CD4-positive, alpha-beta T cell (primary cell): ENCODE data around the gene SUCLG2. TPM values are rescaled to one million over a fixed set of nuclear protein-coding genes. Genes with fewer than 3 reads are reported as not detected.

ENCODE experiments used
- ATAC-seq: fragments of 200-7000 bp; cut with Tn5 transposase; one replicate; pipeline ENCODE4 v1.10.0; 2022; ENCODE audit warnings: mild to moderate bottlenecking; ENCODE audit not compliant: poor library complexity
- CTCF ChIA-PET: fragments of 350-600 bp; sonication (Branson Sonifier 250); formaldehyde crosslinking; loops from one replicate; lab custom pipeline; 2021; ENCODE audit warnings: antibody characterized with exemption, inconsistent platforms; lab: Charles Lee
- POLR2A ChIA-PET: fragments of 350-600 bp; sonication (Branson Sonifier 250); formaldehyde crosslinking; loops from one replicate; lab custom pipeline; 2021; ENCODE audit warnings: antibody characterized with exemption, inconsistent platforms; lab: Charles Lee
- DNase-seq, 14 experiments: peaks; one replicate each; pipeline ENCODE4 v3.0.0-alpha.2; 2013 to 2020; ENCODE audit warnings: mixed read lengths in 2 of 14
- H3K27ac ChIP-seq, 2 donors: one replicate each; pipeline versions ENCODE4 v1.5.1 to v1.7.0; 2013; ENCODE audit warnings: low read length in 2 of 2, low read depth in 1 of 2, mild to moderate bottlenecking in 1 of 2
- H3K27me3 ChIP-seq, 2 experiments: 1 replicate in 1 of 2; 2 replicates in 1 of 2; pipeline versions ENCODE4 v1.6.1 to v1.7.0; 2013; ENCODE audit warnings: low read length in 2 of 2, control low read depth in 1 of 2, mild to moderate bottlenecking in 1 of 2, moderate library complexity in 1 of 2; ENCODE audit not compliant: insufficient read depth in 2 of 2, control insufficient read depth in 1 of 2
- H3K36me3 ChIP-seq: one replicate; pipeline ENCODE4 v1.6.1; 2013; ENCODE audit warnings: low read length, control low read depth; ENCODE audit not compliant: insufficient read depth
- H3K4me1 ChIP-seq: one replicate; pipeline ENCODE4 v1.6.1; 2013; ENCODE audit warnings: low read length, control low read depth; ENCODE audit not compliant: insufficient read depth
- H3K4me3 ChIP-seq: one replicate; pipeline ENCODE4 v1.5.1; 2013; ENCODE audit warnings: mild to moderate bottlenecking, low read length, moderate library complexity
- H3K9me3 ChIP-seq, 2 experiments: 1 replicate in 1 of 2; 2 replicates in 1 of 2; pipeline versions ENCODE4 v1.6.1 to v1.7.0; 2013; ENCODE audit warnings: low read length in 2 of 2, mild to moderate bottlenecking in 2 of 2, control low read depth in 1 of 2, moderate library complexity in 1 of 2; ENCODE audit not compliant: control insufficient read depth in 1 of 2, insufficient read depth in 1 of 2
- H3K27ac Mint-ChIP-seq: one replicate; pipeline ENCODE4 v1.8.0; 2020; ENCODE audit warnings: mixed read lengths
- H3K27me3 Mint-ChIP-seq: one replicate; pipeline ENCODE4 v1.8.0; 2021; ENCODE audit warnings: mixed read lengths
- H3K36me3 Mint-ChIP-seq: one replicate; pipeline ENCODE4 v1.8.0; 2021; ENCODE audit warnings: low read depth, mixed read lengths
- H3K4me1 Mint-ChIP-seq: one replicate; pipeline ENCODE4 v1.8.0; 2021; ENCODE audit warnings: low read depth, mixed read lengths
- H3K4me3 Mint-ChIP-seq: one replicate; pipeline ENCODE4 v1.8.0; 2020; ENCODE audit warnings: mild to moderate bottlenecking, mixed read lengths
- H3K9me3 Mint-ChIP-seq: one replicate; pipeline ENCODE4 v1.8.0; 2020; ENCODE audit warnings: mixed read lengths
- CTCF ChIP-seq: fragments of 200-600 bp; IDR thresholded peaks from one replicate; pipeline ENCODE4 v1.8.0; 2022; ENCODE audit warnings: antibody characterized with exemption, mild to moderate bottlenecking
- intact Hi-C, 2 experiments: fragments of 100-400 bp; cut with DNase I in 1 of 2; cut with micrococcal nuclease in 1 of 2; formaldehyde crosslinking; loops; one replicate each; pipeline versions ENCODE4 v1.15.1 to v1.9.0; 2023 to 2025; cut with DNase I, micrococcal nuclease
- total RNA-seq, 174 experiments: library from RNA in 2 of 174; stranded (reverse) in 2 of 174; gene quantifications; one replicate each; pipeline ENCODE4 v1.2.3 and lab custom pipeline; 2021 to 2026

The SUCLG2 gene
- total RNA-seq, 2 experiments from 2014 or later = 51.7 to 52.4 TPM

DNA sequence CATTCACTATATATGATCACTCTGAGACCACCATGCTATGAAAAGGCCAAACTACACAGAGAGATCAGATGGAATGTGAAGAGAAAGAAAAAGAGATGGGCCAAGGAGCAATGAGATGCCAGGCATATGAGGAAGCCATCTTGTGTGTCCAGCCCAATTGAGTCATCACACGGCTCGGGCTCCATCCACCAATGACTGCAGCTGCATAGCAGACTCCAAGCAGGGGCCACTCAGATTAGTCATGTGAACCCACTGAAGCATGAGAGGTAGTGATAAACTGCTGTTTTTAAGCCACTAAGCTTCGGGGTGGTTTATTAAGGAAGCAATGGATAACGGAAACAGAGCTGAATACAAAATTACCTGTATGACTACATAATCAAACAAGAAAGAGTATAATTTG lies 185.9 kb downstream of the SUCLG2 start:
- no peaks in the 10 kb centered on the region for H3K9me3 Mint-ChIP-seq
- peaks cover 15% of the 10 kb centered on the region for H3K36me3 ChIP-seq
- H3K4me3 ChIP-seq = no peak overlapping the region
- no peak for TF ChIP-seq CTCF
- ChIA-PET CTCF (no interaction called here), POLR2A (no interaction called here)
- ATAC-seq (no peak), DNase-seq (no peak)
- no peaks in the 10 kb centered on the region for H3K27me3 ChIP-seq
- H3K4me3 Mint-ChIP-seq = no peak overlapping the region
- no peak overlapping the region for H3K27ac ChIP-seq
- no peaks in the 10 kb centered on the region for H3K9me3 ChIP-seq
- H3K4me1 ChIP-seq = no peaks in the 10 kb centered on the region
- peaks cover 82% of the 10 kb centered on the region for H3K36me3 Mint-ChIP-seq
- intact Hi-C loops = no loop called here
- no peak overlapping the region for H3K27ac Mint-ChIP-seq
- peaks cover 14% of the 10 kb centered on the region for H3K4me1 Mint-ChIP-seq
- no peaks in the 10 kb centered on the region for H3K27me3 Mint-ChIP-seq

GRCh38 chr3:67463656-67464055 lies 190.8 kb downstream of the SUCLG2 start:
- Histone ChIP-seq H3K9me3 (no peaks in the 10 kb centered on the region), H3K36me3 (peaks cover 26% of the 10 kb centered on the region), H3K27me3 (no peaks in the 10 kb centered on the region), H3K4me3 (no peak overlapping the region), H3K4me1 (no peaks in the 10 kb centered on the region), H3K27ac (no peak overlapping the region)
- no peak for TF ChIP-seq CTCF
- intact Hi-C loops = no loop called here
- peaks cover 14% of the 10 kb centered on the region for H3K4me1 Mint-ChIP-seq
- POLR2A ChIA-PET = no interaction called here
- no peaks in the 10 kb centered on the region for H3K27me3 Mint-ChIP-seq
- peaks cover 80% of the 10 kb centered on the region for H3K36me3 Mint-ChIP-seq
- CTCF ChIA-PET = no interaction called here
- no peak overlapping the region for H3K27ac Mint-ChIP-seq
- no peak for ATAC-seq
- no peak overlapping the region for H3K4me3 Mint-ChIP-seq
- no peaks in the 10 kb centered on the region for H3K9me3 Mint-ChIP-seq
- no peak for DNase-seq

GRCh38 chr3:67462187-67462586 lies 192.2 kb downstream of the SUCLG2 start:
- DNase-seq = no peak
- no peaks in the 10 kb centered on the region for H3K9me3 ChIP-seq
- no peaks in the 10 kb centered on the region for H3K9me3 Mint-ChIP-seq

More at GRCh38 chr3:67462187-67462586, 192.2 kb downstream of the SUCLG2 start:
- Histone ChIP-seq H3K36me3 (peaks cover 23% of the 10 kb centered on the region), H3K27ac (no peak overlapping the region), H3K4me1 (no peaks in the 10 kb centered on the region), H3K27me3 (no peaks in the 10 kb centered on the region), H3K4me3 (no peak overlapping the region)
- POLR2A ChIA-PET = no interaction called here
- no peak overlapping the region for H3K4me3 Mint-ChIP-seq
- CTCF ChIA-PET = no interaction called here
- H3K36me3 Mint-ChIP-seq = peaks cover 74% of the 10 kb centered on the region
- peaks cover 9% of the 10 kb centered on the region for H3K4me1 Mint-ChIP-seq
- ATAC-seq = no peak
- intact Hi-C loops = no loop called here
- no peak overlapping the region for H3K27ac Mint-ChIP-seq
- no peak for TF ChIP-seq CTCF
- H3K27me3 Mint-ChIP-seq = no peaks in the 10 kb centered on the region
